CMK (cell line): Measurements from ENCODE around the gene LMO7.
"Not testable (repeated sequence)": the region's sequence is repeated elsewhere in the genome, so short reads cannot be mapped to it uniquely, and the experiment has no call there.

Experiments used
- DNase-seq: peaks from one replicate; pipeline ENCODE4 v3.0.0-alpha.2; 2010; ENCODE audit warnings: low read depth

Gene LMO7

GRCh38 chr13:75743072-75743471 lies 106.9 kb downstream of the LMO7 start:
- not testable (repeated sequence) for DNase-seq

DNA sequence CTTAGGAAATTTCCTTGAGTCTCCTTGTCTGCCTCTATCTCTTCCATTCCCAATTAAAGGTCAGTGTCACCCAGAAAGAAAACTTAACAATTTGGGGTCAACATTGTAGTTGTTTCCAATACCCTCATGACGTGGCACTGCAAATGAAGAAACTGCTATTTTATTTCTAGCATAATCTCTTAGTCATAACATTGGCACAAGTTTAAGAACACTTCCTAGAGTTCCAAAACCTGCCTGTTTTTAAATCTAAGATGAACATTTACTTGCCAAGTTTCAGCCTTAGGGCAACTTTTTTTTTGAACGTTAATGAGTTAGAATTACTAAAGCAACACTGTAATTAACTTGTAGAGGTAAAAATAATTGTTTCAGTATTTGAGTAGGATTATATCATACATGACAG lies 108.0 kb downstream of the LMO7 start:
- no peak for DNase-seq

DNA sequence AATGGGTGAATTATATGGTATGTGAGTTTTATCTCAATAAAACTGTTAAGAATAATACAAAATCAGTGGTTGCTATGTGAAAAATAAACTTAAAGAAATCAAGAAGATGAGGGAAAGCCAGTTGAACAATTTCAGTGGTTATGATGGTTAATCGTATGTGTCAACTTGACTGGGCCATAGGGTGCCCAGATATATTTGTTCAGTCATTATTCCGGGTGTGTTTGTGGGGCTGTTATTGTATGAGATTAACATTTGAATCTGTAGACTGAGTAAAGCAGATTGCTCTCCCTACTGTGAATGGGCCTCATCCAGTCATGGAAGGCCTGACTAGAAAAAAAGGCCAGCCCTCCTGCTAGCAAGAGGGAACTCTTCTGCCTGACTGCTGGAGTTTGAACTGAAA lies 109.3 kb downstream of the LMO7 start:
- DNase-seq, result no peak

- no peak for DNase-seq
Measured at GRCh38 chr13:75748874-75749273, 112.7 kb downstream of the LMO7 start.

GRCh38 chr13:75749407-75749806 lies 113.3 kb downstream of the LMO7 start:
- no peak for DNase-seq

- DNase-seq, result no peak
Measured at GRCh38 chr13:75751350-75751749, 115.2 kb downstream of the LMO7 start.

GRCh38 chr13:75752826-75753225 lies 116.7 kb downstream of the LMO7 start:
- DNase-seq, result no peak

- no peak for DNase-seq
Measured at GRCh38 chr13:75754936-75755335, 118.8 kb downstream of the LMO7 start.

DNA sequence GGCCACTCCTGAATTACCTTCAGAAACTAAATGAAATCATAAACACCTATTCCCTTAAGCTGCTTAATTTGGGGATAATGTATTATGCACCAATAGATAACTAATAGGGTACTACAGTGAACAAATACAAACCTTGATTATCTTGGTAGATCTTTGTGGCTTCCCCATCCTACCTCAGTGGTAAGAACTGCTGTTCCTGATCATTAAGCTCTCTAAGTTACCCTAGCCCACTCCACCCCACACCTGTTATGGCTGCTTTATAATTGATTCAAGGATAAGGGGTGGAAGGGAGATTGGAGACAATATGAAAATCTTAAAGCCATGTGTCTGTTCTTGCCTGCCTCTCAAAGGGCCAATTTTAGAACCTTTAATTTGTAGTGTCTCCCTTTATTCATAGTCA lies 121.2 kb downstream of the LMO7 start:
- DNase-seq, result no peak

DNA sequence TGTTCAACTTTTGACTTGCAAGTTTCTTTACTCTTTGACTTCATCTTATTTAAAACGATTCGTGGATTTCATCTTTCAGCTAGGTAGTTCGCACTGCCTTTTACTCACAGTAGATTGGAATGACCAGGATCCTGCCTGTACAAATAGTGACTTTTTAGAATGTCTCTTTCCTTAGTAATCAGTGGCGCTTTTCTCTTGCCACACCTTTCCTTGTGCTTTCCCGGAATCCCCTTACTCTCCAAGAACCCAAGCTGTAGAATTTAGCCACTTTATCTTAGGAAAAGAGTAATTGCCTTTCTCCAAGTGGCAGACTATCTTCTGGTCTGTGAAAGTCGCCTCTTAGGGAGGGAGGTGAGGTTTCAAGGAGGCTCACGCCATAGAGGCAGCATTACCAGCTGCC lies 123.4 kb downstream of the LMO7 start:
- DNase-seq, result no peak

GRCh38 chr13:75760131-75761021 lies 124.2 kb downstream of the LMO7 start:
- DNase-seq, result no peak

GRCh38 chr13:75761369-75761768 lies 125.2 kb downstream of the LMO7 start:
- no peak for DNase-seq

- no peak for DNase-seq
Measured at GRCh38 chr13:75762076-75762937, 126.2 kb downstream of the LMO7 start.

DNA sequence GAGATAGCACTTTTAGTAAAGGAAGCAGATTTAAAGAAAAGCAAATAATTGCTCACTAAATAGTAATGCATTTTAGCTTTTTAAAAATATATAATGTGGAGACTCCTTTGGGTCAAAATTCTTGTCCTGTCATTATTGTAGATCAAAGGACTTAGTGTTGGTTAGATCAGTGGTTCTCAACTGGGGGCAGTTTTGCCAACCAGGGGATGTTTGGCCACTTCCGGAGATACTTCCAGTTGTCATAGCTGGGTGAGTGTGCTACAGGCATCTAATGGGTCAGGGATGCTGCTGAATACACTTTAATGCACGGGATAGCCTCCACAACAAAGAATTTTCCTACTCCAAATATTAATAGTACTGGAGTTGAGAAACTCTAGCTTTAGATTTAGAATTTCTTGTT lies 126.8 kb downstream of the LMO7 start:
- DNase-seq, result no peak

DNA sequence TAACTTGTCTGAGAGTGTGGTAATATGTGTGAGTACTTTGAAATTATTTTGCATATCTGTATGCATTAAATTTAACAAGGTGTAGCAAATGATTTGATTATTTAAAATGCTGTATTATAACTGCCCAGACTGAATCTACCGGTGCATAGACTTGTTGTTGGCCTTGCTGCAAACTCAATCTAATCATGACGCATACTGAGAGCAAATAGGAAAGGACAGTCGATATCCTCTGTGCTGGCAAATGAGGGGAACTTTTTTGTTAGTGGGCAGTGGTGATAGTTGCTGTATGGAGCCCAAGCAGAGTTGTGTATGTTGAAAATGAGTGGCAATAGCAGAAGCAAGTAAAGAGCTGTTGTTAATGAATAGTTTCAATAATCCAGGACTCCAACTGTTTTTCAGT lies 127.4 kb downstream of the LMO7 start:
- DNase-seq, result no peak

- DNase-seq, result no peak
Measured at GRCh38 chr13:75764251-75764925, 128.3 kb downstream of the LMO7 start.

DNA sequence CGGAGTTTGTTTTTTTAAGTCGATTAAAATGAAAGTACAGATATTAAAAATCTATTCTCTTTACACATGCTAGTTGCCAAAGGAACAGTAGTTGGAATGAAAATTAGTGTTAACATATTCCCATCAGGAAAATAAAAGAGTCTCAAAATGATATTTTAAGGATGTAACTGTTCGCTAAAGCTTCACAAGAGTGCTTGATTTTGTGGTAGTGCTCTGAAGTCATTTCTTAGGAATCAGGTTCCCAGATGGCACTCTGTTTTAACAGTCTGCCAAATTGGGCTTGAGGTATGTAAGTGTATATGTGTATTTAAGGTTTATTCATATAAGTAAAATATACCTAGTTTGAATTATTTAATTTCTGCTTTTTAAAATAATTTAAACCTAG lies 128.8 kb downstream of the LMO7 start:
- DNase-seq, result no peak

- DNase-seq, result no peak
Measured at GRCh38 chr13:75766636-75767035, 130.5 kb downstream of the LMO7 start.

DNA sequence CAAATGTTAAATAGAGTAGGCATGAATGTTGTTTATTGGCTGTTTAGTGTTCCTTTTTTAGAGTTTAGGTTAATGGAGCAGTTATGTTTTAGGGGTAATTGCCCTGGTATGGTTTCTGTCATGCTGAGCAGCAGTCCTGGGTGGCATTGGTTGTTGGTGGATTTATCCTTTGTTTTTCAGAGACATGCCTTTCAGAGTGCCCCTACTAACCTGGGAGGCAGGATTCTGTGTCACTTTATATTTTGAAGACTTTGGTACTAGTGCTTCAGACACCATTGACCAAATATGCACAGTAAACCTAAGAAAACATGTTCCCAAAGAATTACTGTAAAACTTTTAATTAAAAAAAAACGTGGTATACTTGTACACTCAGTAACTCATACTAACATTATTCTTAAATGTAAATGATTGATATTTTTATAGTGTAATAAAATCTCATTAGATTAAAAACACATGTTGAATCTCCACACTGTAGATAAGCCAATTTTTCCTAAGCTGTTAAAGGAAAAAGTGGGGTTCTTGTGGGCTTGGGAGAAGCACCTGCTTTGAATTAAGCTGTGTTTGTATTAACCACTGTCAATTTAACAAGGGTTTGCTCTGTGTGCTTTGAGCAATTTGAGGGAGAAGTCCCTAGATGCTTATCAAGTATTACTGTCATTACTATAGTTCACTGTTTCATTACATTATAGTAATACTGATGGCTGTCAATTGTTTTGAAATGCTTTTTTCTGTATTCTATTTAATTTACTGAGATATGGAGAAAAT lies 133.2 kb downstream of the LMO7 start:
- DNase-seq, result no peak

DNA sequence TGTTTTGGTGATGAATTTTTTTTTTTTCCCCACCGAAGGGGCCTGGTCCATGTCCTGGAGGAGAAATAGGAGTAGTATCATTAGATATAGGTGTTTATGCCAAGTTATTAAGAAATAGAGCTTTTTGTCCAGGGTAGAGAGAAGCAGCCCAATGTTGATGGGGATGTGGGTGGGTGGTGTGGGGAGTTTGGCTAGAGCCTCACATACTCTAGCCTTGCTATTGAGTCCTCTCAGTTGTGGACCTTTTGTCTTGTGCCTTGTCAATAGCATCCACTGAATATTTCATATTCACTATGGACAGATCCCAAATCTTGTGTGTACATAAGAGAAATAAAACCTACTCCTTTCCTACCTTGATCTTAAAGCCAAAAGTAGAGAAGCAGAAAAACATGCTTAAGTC lies 134.0 kb downstream of the LMO7 start:
- no peak for DNase-seq

DNA sequence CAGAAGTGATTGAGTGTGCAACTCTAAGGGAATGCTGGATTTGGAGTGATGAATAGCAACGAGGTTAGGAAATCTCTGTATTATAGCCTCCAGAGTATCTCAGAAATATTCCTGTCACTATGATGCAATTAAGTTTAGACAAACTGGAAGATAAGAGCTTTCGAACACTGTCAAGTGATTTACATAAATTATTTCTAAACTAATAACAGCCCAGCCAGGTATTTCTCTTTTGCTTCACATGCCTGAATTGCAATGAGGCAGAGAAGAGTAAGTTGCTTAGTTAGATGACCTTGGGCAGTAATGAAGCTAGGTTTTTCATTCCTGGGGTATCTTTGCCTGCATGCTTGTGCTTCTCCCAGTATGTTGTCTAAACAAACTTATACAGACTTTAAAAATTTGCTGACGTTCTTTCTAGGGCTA lies 134.5 kb downstream of the LMO7 start:
- DNase-seq, result no peak

- DNase-seq, result no peak
Measured at GRCh38 chr13:75771226-75771625, 135.1 kb downstream of the LMO7 start.
